DND-41 (cell line): ENCODE results near the gene LIMK2.

Experiments
- ATAC-seq: fragments of 200-7000 bp; cut with Tn5 transposase; 3 replicates; pipeline ENCODE4 v1.9.1; 2021; ENCODE audit warnings: low read depth; ENCODE audit not compliant: insufficient read depth
- DNase-seq: peaks from one replicate; pipeline ENCODE4 v3.0.0-alpha.2; 2020
- H2AFZ ChIP-seq: 2 replicates; pipeline ENCODE4 v1.6.0; 2012; ENCODE audit warnings: low read depth, low read length
- H3K27ac ChIP-seq: 2 replicates; pipeline ENCODE4 v1.5.1; 2012; ENCODE audit warnings: low read length, inconsistent platforms
- H3K27me3 ChIP-seq: fragments of 200-600 bp; sonication (generic); 2 replicates; pipeline ENCODE4 v1.6.0; 2012; ENCODE audit warnings: low read length, mild to moderate bottlenecking, inconsistent platforms; ENCODE audit not compliant: insufficient read depth, poor library complexity
- H3K36me3 ChIP-seq: 2 replicates; pipeline ENCODE4 v1.5.1; 2012; ENCODE audit warnings: low read length, inconsistent platforms; ENCODE audit not compliant: insufficient read depth
- H3K4me1 ChIP-seq: 2 replicates; pipeline ENCODE4 v1.5.1; 2012; ENCODE audit warnings: mild to moderate bottlenecking, low read length; ENCODE audit not compliant: insufficient read depth
- H3K4me2 ChIP-seq: 2 replicates; pipeline ENCODE4 v1.6.0; 2012; ENCODE audit warnings: mild to moderate bottlenecking, moderate library complexity, low read length, inconsistent platforms; ENCODE audit not compliant: insufficient read depth
- H3K4me3 ChIP-seq, 2 experiments: fragments of 200-600 bp in 1 of 2; shearing (Covaris generic) in 1 of 2; 2 replicates each; pipeline ENCODE4 v1.5.1; 2012 to 2016; ENCODE audit warnings: inconsistent platforms in 2 of 2, low read length in 2 of 2, mild to moderate bottlenecking in 2 of 2, low read depth in 1 of 2, moderate library complexity in 1 of 2
- H3K79me2 ChIP-seq: 2 replicates; pipeline ENCODE4 v1.6.0; 2012; ENCODE audit warnings: low read length, inconsistent platforms; ENCODE audit not compliant: insufficient read depth
- H3K9ac ChIP-seq: 2 replicates; pipeline ENCODE4 v1.6.0; 2012; ENCODE audit warnings: low read depth, mild to moderate bottlenecking, inconsistent platforms, low read length, moderate library complexity
- H3K9me3 ChIP-seq: 2 replicates; pipeline ENCODE4 v1.5.1; 2012; ENCODE audit warnings: low read length, moderate library complexity, mild to moderate bottlenecking, inconsistent platforms; ENCODE audit not compliant: insufficient read depth, severe bottlenecking
- H4K20me1 ChIP-seq: 2 replicates; pipeline ENCODE4 v1.6.0; 2012; ENCODE audit warnings: low read length; ENCODE audit not compliant: insufficient read depth
- CTCF ChIP-seq: IDR thresholded peaks from 2 replicates; pipeline ENCODE4 v1.5.1; 2012; ENCODE audit warnings: borderline replicate concordance, low read length, moderate library complexity, mild to moderate bottlenecking; ENCODE audit not compliant: poor library complexity, severe bottlenecking; ENCODE audit errors: extremely low read depth
- EZH2 ChIP-seq: IDR thresholded peaks from 3 replicates; pipeline ENCODE4 v1.6.1; 2012; ENCODE audit warnings: borderline replicate concordance, low read depth, mild to moderate bottlenecking, moderate library complexity, low read length, inconsistent platforms; ENCODE audit not compliant: severe bottlenecking

The LIMK2 gene

GRCh38 chr22:31269892-31270579 is 57.9 kb downstream of the LIMK2 start:
- no peak for TF ChIP-seq EZH2
- no peak for TF ChIP-seq CTCF
- no peak overlapping the region for H3K9ac ChIP-seq
- H3K79me2 ChIP-seq = no peaks in the 10 kb centered on the region
- no peak overlapping the region for H3K4me3 ChIP-seq
- no peaks in the 10 kb centered on the region for H3K4me1 ChIP-seq
- no peak overlapping the region for H3K27ac ChIP-seq
- H3K27me3 ChIP-seq = no peaks in the 10 kb centered on the region
- H3K9me3 ChIP-seq = no peaks in the 10 kb centered on the region
- DNase-seq (no peak), ATAC-seq (no peak)
- no peaks in the 10 kb centered on the region; the same call in 1 of the 2 replicates for H4K20me1 ChIP-seq
- H3K36me3 ChIP-seq = peaks cover 63% of the 10 kb centered on the region
- no peak overlapping the region for H3K4me2 ChIP-seq
- no peak overlapping the region for H2AFZ ChIP-seq

- H3K4me3 ChIP-seq = no peak overlapping the region
- TF ChIP-seq EZH2 (no peak), CTCF (no peak)
- H4K20me1 ChIP-seq = no peaks in the 10 kb centered on the region; the same call in 1 of the 2 replicates
- no peak for DNase-seq
- no peaks in the 10 kb centered on the region for H3K4me1 ChIP-seq
- no peak overlapping the region for H2AFZ ChIP-seq
- no peaks in the 10 kb centered on the region for H3K79me2 ChIP-seq
- no peak overlapping the region for H3K4me2 ChIP-seq
- H3K27me3 ChIP-seq = no peaks in the 10 kb centered on the region
- no peak overlapping the region for H3K27ac ChIP-seq
- no peak for ATAC-seq
- H3K9me3 ChIP-seq = no peaks in the 10 kb centered on the region
- no peak overlapping the region for H3K9ac ChIP-seq
- H3K36me3 ChIP-seq = peaks cover 67% of the 10 kb centered on the region
These were observed 58.9 kb downstream of the LIMK2 start for GRCh38 chr22:31271026-31271425.

GRCh38 chr22:31271485-31271884 is 59.4 kb downstream of the LIMK2 start:
- Histone ChIP-seq H3K9me3 (no peaks in the 10 kb centered on the region), H3K27ac (no peak overlapping the region), H2AFZ (no peak overlapping the region), H3K79me2 (no peaks in the 10 kb centered on the region), H3K4me1 (no peaks in the 10 kb centered on the region), H3K4me2 (no peak overlapping the region), H3K4me3 (no peak overlapping the region), H3K36me3 (peaks cover 63% of the 10 kb centered on the region), H3K9ac (no peak overlapping the region), H4K20me1 (no peaks in the 10 kb centered on the region; the same call in 1 of the 2 replicates), H3K27me3 (no peaks in the 10 kb centered on the region)
- TF ChIP-seq EZH2 (no peak), CTCF (no peak)
- DNase-seq (no peak), ATAC-seq (no peak)
